Esophagus squamous epithelium (tissue), 4 donors: ENCODE results near the gene CLSTN2.

ENCODE experiments used
- CTCF ChIP-seq, 6 experiments: fragments of 450-650 bp in 4 of 6; fragments of 200-600 bp in 2 of 6; sonication (generic) in 2 of 6; IDR thresholded peaks; one replicate each; pipeline ENCODE4 v1.5.1; 2016 to 2019; ENCODE audit warnings: antibody characterized with exemption in 6 of 6, mild to moderate bottlenecking in 4 of 6, moderate library complexity in 4 of 6
- POLR2A ChIP-seq, 4 donors: fragments of 450-650 bp; IDR thresholded peaks; one replicate each; pipeline ENCODE4 v1.6.1; 2017; ENCODE audit warnings: antibody characterized with exemption in 4 of 4, mild to moderate bottlenecking in 4 of 4, moderate library complexity in 3 of 4

GRCh38 chr3:140438736-140439470, 503.9 kb downstream of the CLSTN2 start:
- TF ChIP-seq CTCF (IDR thresholded peaks at IDR 0.05) (no peak), POLR2A (IDR thresholded peaks at IDR 0.05) (no peak)
